Measurements from ENCODE around the gene TRAPPC10. TPM values are rescaled to one million over a fixed set of nuclear protein-coding genes. Genes with fewer than 3 reads are reported as not detected.

Gene TRAPPC10
- total RNA-seq, 1 experiment from 2014 or later, result 28.8 TPM

DNA sequence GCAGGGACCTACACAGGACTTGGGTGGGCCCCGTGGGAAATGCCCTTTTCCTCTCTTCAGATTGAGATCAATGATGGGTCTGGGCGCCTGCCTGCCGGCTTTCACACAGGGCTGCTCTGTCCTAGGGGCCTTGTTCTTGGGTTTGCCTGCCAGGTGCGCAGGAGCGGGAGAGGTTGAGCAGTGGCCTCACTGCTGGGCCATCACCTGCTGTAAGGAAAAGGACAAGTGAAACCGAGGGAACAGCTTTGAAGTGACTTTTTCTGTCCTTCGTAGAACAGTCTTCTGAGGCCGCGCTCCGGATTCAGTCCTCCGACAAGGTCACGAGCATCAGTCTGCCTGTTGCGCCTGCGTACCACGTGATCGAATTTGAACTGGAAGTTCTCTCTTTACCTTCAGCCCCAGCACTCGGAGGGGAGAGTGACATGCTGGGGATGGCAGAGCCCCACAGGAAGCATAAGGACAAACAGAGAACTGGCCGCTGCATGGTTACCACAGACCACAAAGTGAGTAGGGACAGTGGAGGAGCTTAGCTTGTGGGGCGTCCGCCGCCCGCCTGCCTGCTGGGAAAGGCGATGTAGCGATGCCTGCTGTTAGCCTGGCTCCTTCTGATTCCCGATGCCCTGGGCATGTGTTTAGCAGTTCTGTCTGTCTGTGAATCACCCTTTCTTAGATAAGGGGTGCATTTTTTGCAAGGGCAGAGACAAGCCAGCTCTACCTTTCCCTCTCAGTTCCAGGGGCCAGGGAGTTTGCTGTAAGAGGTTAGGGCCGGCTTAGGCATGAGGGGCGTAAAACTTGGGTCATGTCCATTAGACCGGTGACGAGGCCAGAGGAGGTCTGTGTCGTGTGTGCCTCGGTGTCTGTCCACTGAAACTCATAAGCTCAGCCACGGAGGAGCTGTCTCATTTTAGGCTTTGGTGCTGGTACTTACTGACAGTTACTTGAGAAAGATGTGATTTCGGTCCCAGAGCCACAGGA, 75.6 kb downstream of the TRAPPC10 start:
- intact Hi-C loops (cut with micrococcal nuclease; ENCODE audit: unreplicated experiment), result no loop called here
- Mint-ChIP-seq H3K9me3 (ENCODE audit: low read depth, unreplicated experiment) (no peaks in the 10 kb centered on the region), H3K27ac (ENCODE audit: unreplicated experiment) (no peak overlapping the region), H3K4me3 (ENCODE audit: low read depth, unreplicated experiment) (peak overlapping the region; percentile 47), H3K27me3 (ENCODE audit: unreplicated experiment) (no peaks in the 10 kb centered on the region), H3K36me3 (ENCODE audit: insufficient read depth, unreplicated experiment) (peaks cover 24% of the 10 kb centered on the region), H3K4me1 (ENCODE audit: low read depth, unreplicated experiment) (peaks cover 28% of the 10 kb centered on the region)
- BruUV-seq (replicated peaks), result no TSS peak
- TF ChIP-seq, protein P1, sequence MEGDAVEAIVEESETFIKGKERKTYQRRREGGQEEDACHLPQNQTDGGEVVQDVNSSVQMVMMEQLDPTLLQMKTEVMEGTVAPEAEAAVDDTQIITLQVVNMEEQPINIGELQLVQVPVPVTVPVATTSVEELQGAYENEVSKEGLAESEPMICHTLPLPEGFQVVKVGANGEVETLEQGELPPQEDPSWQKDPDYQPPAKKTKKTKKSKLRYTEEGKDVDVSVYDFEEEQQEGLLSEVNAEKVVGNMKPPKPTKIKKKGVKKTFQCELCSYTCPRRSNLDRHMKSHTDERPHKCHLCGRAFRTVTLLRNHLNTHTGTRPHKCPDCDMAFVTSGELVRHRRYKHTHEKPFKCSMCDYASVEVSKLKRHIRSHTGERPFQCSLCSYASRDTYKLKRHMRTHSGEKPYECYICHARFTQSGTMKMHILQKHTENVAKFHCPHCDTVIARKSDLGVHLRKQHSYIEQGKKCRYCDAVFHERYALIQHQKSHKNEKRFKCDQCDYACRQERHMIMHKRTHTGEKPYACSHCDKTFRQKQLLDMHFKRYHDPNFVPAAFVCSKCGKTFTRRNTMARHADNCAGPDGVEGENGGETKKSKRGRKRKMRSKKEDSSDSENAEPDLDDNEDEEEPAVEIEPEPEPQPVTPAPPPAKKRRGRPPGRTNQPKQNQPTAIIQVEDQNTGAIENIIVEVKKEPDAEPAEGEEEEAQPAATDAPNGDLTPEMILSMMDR (IDR thresholded peaks at IDR 0.05; ENCODE audit: unreplicated experiment), result no peak
- no peak for DNase-seq
- CTCF ChIA-PET, result interaction anchor here (0.7 kb wide), 1 partner anchor 10 kb away, joined by 3 read pairs; no protein-coding TSS in a partner anchor

DNA sequence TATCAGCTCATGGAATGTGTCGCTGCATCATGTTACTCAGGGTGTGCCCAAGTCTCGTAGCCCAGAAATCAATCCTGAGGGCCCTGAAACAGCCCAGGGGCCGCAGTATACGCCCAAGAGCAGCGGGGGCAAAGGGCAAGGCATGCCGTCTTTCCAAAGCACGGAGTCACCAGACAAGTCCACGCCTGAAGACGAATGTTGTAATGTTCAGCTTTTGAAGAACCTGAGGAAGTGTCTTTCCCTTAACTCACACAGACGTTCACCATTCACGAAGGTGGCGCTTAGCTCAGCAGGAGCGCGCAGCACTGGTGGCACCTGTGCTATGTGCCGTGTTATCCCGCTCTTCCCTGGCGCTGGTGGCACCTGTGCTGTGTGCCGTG, 76.3 kb downstream of the TRAPPC10 start:
- no TSS peak for BruUV-seq (replicated peaks)
- H3K27ac Mint-ChIP-seq (ENCODE audit: unreplicated experiment), result no peak overlapping the region
- H3K9me3 Mint-ChIP-seq (ENCODE audit: low read depth, unreplicated experiment), result no peaks in the 10 kb centered on the region
- DNase-seq, result no peak
- CTCF ChIA-PET, result interaction anchor here (1.4 kb wide), 1 partner anchor 10 kb away, joined by 4 read pairs; no protein-coding TSS in a partner anchor
- H3K27me3 Mint-ChIP-seq (ENCODE audit: unreplicated experiment), result no peaks in the 10 kb centered on the region
- H3K36me3 Mint-ChIP-seq (ENCODE audit: insufficient read depth, unreplicated experiment), result peaks cover 24% of the 10 kb centered on the region
- peaks cover 21% of the 10 kb centered on the region for H3K4me1 Mint-ChIP-seq (ENCODE audit: low read depth, unreplicated experiment)
- TF ChIP-seq, protein P1 (IDR thresholded peaks at IDR 0.05; ENCODE audit: unreplicated experiment), result no peak
- intact Hi-C loops (cut with micrococcal nuclease; ENCODE audit: unreplicated experiment), result no loop called here
- H3K4me3 Mint-ChIP-seq (ENCODE audit: low read depth, unreplicated experiment), result peak overlapping the region; percentile 47

DNA sequence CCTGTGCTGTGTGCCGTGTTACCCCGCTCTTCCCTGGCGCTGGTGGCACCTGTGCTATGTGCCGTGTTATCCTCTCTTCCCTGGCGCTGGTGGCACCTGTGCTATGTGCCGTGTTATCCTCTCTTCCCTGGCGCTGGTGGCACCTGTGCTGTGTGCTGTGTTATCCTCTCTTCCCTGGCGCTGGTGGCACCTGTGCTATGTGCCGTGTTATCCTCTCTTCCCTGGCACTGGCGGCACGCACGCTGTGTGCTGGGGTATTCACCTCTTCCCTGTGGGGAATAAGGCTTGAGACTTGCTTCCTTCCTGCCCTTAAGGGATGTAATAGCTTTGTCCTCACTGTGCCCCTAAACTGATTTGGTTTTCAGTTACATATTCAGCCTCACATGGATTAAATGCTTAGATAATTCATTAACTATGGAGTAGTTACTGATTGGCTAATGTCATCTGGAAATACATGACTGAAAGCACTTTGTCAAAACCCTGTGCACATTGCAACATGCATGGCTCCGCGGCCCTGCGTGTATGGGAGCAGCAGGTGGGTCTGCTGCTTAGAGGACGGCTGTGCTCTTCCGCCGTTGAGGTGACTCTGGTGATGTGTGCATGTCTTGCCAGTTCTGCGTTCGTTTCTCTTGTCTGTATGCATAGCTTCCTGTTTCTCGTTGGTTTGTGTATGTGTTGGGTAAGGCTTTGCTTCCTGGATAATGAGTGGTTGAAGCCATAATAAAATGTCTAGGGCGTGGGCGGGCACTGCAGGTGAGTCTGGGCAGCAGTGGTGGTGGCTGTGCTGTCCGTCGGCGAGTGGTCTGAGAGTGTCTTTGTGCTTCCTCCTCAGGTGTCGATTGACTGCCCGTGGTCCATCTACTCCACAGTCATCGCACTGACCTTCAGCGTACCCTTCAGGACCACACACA, 77.1 kb downstream of the TRAPPC10 start:
- no peaks in the 10 kb centered on the region for H3K9me3 Mint-ChIP-seq (ENCODE audit: low read depth, unreplicated experiment)
- H3K27ac Mint-ChIP-seq (ENCODE audit: unreplicated experiment), result peak overlapping the region; percentile 16
- intact Hi-C loops (cut with micrococcal nuclease; ENCODE audit: unreplicated experiment), result no loop called here
- DNase-seq, result peak; percentile 16
- H3K4me1 Mint-ChIP-seq (ENCODE audit: low read depth, unreplicated experiment), result peaks cover 21% of the 10 kb centered on the region
- H3K4me3 Mint-ChIP-seq (ENCODE audit: low read depth, unreplicated experiment), result peak overlapping the region; percentile 47
- no TSS peak for BruUV-seq (replicated peaks)
- H3K36me3 Mint-ChIP-seq (ENCODE audit: insufficient read depth, unreplicated experiment), result peaks cover 31% of the 10 kb centered on the region
- CTCF ChIA-PET, result interaction anchor here (0.5 to 1.4 kb wide), 2 partner anchors 11 to 22 kb away, joined by 4 read pairs; no protein-coding TSS in a partner anchor
- H3K27me3 Mint-ChIP-seq (ENCODE audit: unreplicated experiment), result no peaks in the 10 kb centered on the region
- TF ChIP-seq, protein P1 (IDR thresholded peaks at IDR 0.05; ENCODE audit: unreplicated experiment), result no peak

DNA sequence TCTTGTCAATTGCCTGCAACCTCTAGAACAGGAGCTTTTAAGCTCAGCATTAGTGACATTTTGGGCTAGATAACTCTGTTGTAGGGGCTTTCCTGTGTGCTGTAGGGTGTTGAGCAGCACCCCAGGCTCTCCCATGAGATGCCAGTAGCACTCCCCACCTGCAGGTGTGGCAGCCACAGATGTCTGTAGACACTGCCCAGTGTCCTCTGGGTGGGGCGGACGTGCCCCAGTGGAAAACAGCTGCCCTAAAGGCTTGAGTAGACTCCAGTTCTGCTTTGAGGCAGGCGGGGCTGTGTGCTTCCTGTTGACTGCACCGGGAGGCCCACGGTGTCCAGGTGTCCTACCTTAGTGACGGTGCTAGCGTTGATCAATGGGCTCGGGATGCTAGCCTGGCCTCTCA, 78.2 kb downstream of the TRAPPC10 start:
- intact Hi-C loops (cut with micrococcal nuclease; ENCODE audit: unreplicated experiment), result no loop called here
- Mint-ChIP-seq H3K4me1 (ENCODE audit: low read depth, unreplicated experiment) (peaks cover 21% of the 10 kb centered on the region), H3K9me3 (ENCODE audit: low read depth, unreplicated experiment) (no peaks in the 10 kb centered on the region), H3K27me3 (ENCODE audit: unreplicated experiment) (no peaks in the 10 kb centered on the region), H3K27ac (ENCODE audit: unreplicated experiment) (no peak overlapping the region), H3K36me3 (ENCODE audit: insufficient read depth, unreplicated experiment) (peaks cover 31% of the 10 kb centered on the region), H3K4me3 (ENCODE audit: low read depth, unreplicated experiment) (no peak overlapping the region)
- no peak for DNase-seq
- TF ChIP-seq, protein P1 (IDR thresholded peaks at IDR 0.05; ENCODE audit: unreplicated experiment), result no peak
- CTCF ChIA-PET, result interaction anchor here (0.5 kb wide), 1 partner anchor 211 kb away, joined by 3 read pairs; no protein-coding TSS in a partner anchor
- BruUV-seq (replicated peaks), result no TSS peak

Data from Calu3 (cell line).